T follicular helper cell (primary cell): ENCODE data around the gene CNGB1.

Source experiments
- DNase-seq: peaks from one replicate; pipeline ENCODE4 v3.0.0-alpha.2; 2020; ENCODE audit warnings: low read depth

Gene CNGB1

DNA sequence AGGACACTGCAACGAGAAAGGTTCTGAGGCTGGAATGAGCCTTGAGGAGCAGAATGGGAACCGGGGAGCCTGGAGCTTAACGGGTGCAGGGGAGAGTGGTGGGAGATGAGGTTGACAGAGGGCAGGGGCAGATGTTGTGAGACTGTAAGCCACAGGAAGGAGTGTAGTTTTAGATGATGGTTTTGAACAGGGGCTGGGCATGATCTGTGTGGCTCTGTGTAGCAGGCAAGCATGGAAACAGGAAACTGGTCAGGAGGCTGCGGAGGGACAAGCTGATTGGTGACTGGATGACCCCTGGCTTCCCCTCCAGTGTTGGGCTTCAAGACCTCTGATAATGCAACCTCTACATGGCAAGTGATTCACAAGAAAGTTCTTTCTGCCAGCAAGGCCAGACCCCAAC is 1.4 kb upstream of the CNGB1 start:
- DNase-seq = no peak

DNA sequence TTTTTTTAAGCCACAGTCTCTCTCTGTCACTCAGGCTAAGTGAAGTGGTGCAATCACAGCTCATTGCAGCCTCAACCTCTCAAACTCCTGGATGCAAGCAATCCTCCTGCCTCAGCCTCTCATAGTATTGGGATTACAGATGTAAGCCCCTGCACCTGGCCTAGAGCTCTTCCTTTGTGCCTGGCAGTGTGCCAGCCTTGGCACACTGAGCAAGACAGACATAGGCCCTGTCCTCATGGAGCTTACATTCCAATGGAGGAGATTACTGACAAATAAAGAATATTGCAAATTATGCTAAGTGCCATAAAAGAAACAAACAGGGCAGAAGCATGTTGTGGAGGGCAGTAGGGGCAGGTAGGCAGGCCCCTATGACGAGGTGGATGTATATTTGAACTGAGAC is 920 bp upstream of the CNGB1 start:
- no peak for DNase-seq

- no peak for DNase-seq
Observed at GRCh38 chr16:57970319-57970718, 609 bp downstream of the CNGB1 start.

GRCh38 chr16:57969451-57970123 is 1.3 kb downstream of the CNGB1 start:
- DNase-seq = no peak

GRCh38 chr16:57967916-57968315 is 3.0 kb downstream of the CNGB1 start:
- no peak for DNase-seq

DNA sequence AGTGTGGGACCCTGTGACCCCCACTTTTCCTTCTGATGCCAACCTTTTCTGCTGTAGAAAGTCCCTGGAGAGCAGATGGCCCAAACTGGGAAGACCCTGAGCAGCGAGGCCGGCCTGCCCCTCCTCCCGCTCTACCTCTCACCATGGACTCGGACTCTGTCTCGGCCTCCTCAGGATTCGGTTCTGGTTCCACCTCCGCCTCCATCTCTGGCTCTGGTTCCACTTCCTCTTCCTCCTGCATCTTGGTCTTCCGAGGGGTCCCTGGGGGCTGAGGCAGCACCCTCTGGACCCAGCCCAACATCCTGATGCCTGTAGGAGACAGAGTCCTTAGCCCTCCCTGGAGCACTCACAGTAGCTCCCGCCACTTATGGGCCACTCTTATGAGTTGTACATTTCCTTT is 3.9 kb downstream of the CNGB1 start:
- no peak for DNase-seq

- no peak for DNase-seq
Observed at GRCh38 chr16:57966204-57966771, 4.6 kb downstream of the CNGB1 start.

DNA sequence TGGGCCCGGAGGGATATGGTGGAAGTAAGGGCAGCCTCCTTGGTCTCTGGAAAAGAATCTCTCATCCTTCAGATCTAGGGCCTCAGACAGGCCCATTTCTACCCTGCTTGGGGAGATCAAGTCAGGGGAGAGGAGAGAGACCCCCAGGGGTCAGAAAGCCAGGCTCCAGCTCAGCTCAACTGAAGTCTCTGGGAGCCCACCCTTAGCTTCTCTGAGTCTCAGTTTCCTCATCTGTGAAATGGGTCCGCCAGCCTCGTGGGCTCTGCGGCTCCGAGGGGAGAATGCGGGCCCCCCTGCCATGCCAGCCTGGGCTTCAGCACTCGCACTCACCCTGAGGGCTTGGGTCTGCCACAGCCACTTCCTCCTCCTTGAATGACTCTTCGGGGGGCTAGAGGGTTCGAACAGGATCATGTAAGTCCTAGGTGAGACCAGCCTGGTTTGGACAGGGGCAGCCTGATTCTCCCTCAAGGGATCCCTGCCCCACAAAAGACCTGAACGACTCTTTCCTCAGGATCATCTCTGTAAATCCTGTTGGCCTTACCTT is 6.7 kb downstream of the CNGB1 start:
- DNase-seq = no peak

DNA sequence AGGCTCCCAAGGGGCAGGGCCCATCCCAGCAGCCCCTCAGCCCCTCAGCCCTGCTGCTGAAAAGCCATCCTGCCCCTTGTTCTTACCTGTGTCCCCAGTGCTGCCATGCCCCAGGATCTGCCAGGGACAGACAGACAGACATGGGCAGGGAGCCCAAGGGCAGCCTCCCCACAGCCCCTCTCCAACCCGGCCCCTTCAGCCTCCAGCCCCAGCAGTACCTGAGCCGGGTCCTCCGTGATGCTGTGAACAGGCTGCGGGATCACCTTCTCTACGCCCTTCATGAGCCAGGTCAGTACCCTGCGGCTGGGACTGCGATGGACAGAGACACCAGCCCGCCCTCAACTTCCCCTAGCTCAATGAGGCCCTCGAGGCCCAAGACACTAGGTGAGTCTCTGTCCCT is 8.2 kb downstream of the CNGB1 start:
- no peak for DNase-seq

GRCh38 chr16:57962046-57962445 is 8.9 kb downstream of the CNGB1 start:
- DNase-seq = no peak

DNA sequence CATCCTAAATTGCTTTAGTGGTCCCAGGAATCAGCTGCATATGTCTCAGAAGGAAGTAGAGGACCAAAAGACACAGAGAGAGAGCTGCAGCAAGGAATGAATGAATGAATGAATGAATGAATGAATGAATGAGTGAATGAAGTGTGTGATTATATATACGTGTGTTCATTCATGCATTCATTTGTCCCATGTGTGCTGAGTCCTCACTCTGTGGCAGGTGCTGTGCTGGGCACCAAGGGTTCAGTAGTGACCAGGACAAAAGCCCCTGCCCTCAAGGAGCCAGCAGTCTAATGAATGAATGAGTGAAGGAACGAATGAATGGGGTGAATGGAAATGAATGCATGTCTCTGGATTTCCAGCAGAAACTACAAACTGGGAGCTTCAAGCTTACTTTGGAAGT is 9.4 kb downstream of the CNGB1 start:
- DNase-seq = no peak

- no peak for DNase-seq
Observed at GRCh38 chr16:57960826-57961472, 10.0 kb downstream of the CNGB1 start.

DNA sequence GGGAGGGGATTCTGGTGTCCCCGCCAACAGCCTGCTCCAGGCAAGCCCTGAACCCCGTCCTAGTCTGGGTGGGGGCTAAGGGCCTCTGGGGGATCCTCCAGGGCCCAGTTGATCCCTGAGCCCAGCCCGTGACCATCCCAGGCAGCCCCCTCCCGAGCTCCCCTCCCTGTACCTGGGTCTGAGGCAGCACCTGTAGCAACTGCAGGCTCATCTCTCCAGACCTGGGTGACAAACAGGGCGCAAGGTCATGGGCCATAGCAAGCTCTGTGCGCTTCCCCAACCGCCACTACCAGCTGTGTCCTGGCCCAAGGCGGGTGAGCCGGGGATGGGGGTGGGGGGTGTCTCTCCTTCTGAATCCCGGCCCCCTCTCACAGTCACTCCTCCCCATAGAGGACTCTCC is 10.6 kb downstream of the CNGB1 start:
- DNase-seq = no peak

DNA sequence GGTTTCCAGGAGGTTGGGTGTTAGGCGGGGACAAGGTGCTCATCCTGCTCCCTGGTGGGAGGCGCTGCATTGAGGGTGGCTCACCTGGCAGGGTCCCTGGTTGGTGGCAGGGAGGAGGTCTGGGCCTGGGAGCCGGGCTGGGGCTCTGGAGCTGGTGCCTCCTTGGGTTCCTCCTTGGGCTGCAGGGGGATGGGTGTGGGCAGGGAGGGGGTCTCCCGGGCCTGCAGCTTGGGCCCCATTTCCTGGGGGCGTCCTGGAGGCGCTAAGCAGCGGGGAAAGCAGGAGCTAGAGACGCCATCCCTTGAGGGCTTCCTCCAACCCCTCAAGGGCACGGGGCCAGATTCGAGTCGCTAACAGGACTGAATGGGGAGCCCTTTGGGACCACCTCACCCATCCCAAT is 11.1 kb downstream of the CNGB1 start:
- DNase-seq = no peak

- no peak for DNase-seq
Observed at GRCh38 chr16:57959121-57959520, 11.8 kb downstream of the CNGB1 start.

DNA sequence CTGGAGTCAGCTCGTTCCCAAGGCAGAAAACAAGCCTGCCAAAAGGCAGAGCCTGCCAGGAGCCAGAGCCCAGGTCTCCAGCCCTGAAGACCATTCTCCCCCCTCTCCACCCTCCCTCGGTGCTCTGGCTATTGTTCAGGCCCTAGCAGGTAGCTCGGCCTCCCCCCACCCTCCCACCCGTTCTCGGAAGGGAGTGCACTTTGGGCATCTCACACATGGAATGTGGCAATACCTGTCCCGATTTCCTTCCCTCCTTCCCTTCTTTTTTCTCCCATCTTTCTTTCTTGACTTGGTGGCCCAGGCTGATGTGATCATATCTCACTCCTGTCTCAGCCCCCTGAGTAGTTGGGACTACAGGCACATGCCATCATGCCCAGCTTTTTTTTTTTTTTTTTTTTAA is 12.4 kb downstream of the CNGB1 start:
- no peak for DNase-seq

- no peak for DNase-seq
Observed at GRCh38 chr16:57957673-57958392, 13.1 kb downstream of the CNGB1 start.

DNA sequence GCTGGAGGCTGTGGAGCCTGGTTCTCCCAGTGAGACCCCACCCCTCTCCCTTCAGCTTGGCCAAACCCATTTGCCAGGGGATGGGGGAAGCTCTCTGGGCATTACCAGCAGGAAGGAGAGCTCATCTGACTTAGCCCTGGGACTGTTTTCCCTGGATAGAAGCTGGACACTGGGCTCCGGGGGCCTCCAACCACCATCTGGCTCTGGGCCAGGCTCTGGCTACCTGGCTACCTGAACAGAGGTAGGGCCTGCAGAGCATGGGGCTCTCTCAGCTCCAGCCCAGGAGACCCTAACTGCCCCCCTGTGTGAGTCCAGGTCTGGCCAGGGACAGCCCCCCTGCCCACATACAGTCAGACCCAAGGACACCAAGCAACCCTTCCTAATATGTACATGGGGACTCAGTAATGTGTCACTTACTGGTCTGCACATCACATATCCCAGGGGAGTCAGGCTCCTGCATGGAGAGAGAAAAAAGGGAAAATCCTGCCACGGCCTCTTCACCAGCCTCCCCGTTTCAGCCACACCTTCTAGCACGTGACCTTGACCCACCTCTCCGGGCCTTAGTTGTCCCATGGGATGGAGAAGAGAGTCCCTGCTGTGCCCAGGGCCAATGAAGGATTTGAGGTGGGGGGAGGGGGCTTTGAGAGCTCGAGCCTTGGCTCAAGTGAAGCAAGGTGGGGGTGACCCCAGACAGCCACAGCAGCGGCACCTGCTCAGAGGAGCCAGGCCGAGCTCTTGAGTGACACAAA is 13.8 kb downstream of the CNGB1 start:
- no peak for DNase-seq

- no peak for DNase-seq
Observed at GRCh38 chr16:57956270-57956808, 14.6 kb downstream of the CNGB1 start.

DNA sequence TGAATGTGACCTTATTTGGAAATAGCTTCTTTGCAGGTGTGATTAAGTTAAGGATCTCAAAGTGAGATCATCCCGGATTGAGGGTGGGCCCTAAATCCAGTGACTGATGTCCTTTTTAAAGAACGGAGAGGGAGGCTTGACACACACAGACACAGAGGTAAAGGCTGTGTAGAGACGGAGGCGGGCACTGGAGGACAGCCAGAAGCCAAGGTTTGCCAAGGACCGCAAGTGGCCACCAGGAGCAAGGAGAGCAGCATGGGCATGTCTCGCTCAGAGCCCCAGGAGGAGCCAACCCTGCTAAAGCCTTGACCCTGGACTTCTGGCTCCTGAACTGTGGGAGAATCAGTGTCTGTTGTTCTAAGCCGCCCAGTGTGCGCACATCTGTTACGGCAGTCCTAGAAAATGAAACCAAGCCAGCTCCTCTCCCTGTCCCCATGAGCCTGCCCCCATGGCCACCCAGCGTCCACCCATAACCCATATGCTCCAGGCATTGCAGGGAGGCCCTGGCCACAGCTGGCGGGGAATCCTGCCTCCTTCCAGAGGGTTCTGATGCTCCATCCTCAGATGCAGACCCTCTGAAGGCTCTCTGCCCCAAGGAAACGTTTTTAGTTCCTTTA is 15.2 kb downstream of the CNGB1 start:
- DNase-seq = no peak

- DNase-seq = no peak
Observed at GRCh38 chr16:57953857-57954256, 17.1 kb downstream of the CNGB1 start.
